Tibial artery (tissue), 4 donors: Measurements from ENCODE around the gene C12orf57.

ENCODE experiments used
- DNase-seq, 2 donors: peaks; one replicate each; pipeline ENCODE4 v3.0.0-alpha.2; 2019
- H3K27ac ChIP-seq, 2 donors: fragments of 200-600 bp; sonication (generic) in 1 of 2; 1 replicate in 1 of 2; 2 replicates in 1 of 2; pipeline ENCODE4 v1.5.1; 2018 to 2019; ENCODE audit warnings: mild to moderate bottlenecking in 1 of 2
- H3K27me3 ChIP-seq, 2 donors: fragments of 200-600 bp; sonication (generic) in 1 of 2; one replicate each; pipeline versions ENCODE4 v1.5.1 to v1.6.0; 2016 to 2019
- H3K36me3 ChIP-seq, 3 donors: fragments of 200-600 bp; sonication (generic) in 2 of 3; one replicate each; pipeline ENCODE4 v1.5.1; 2016 to 2019; ENCODE audit warnings: mild to moderate bottlenecking in 2 of 3
- H3K4me1 ChIP-seq, 4 donors: fragments of 200-600 bp; sonication (generic) in 2 of 4; 1 replicate in 3 of 4; 2 replicates in 1 of 4; pipeline ENCODE4 v1.5.1; 2016 to 2019
- H3K4me3 ChIP-seq, 2 donors: fragments of 200-600 bp; sonication (generic) in 1 of 2; 1 replicate in 1 of 2; 2 replicates in 1 of 2; pipeline ENCODE4 v1.5.1; 2018 to 2019; ENCODE audit warnings: mild to moderate bottlenecking in 2 of 2
- H3K9me3 ChIP-seq, 3 donors: fragments of 200-600 bp; sonication (generic) in 1 of 3; one replicate each; pipeline ENCODE4 v1.5.1; 2016 to 2019
- CTCF ChIP-seq, 2 experiments: fragments of 200-600 bp in 1 of 2; fragments of 450-650 bp in 1 of 2; IDR thresholded peaks; one replicate each; pipeline ENCODE4 v1.5.1; 2017 to 2019; ENCODE audit warnings: antibody characterized with exemption in 2 of 2, mild to moderate bottlenecking in 1 of 2, moderate library complexity in 1 of 2
- intact Hi-C: fragments of 100-400 bp; cut with DNase I; formaldehyde crosslinking; loops from one replicate; pipeline ENCODE4 v1.15.0; 2023; ENCODE audit warnings: low total_unique reads

The C12orf57 gene

GRCh38 chr12:6979021-6979420, 35.2 kb downstream of the C12orf57 start:
- TF ChIP-seq CTCF (IDR thresholded peaks at IDR 0.05), result no peak
- Histone ChIP-seq H3K9me3 (no peaks in the 10 kb centered on the region), H3K36me3 (peaks cover 66 to 93% (median 92%) of the 10 kb centered on the region in 3 donors), H3K4me3 (no peak overlapping the region), H3K27ac (no peak overlapping the region), H3K27me3 (no peaks in the 10 kb centered on the region), H3K4me1 (no peaks in the 10 kb centered on the region)
- no peak for DNase-seq
- intact Hi-C loops, result no loop called here

GRCh38 chr12:6979453-6979852, 35.6 kb downstream of the C12orf57 start:
- no peaks in the 10 kb centered on the region for H3K9me3 ChIP-seq
- H3K27ac ChIP-seq, result no peak overlapping the region
- no peak for DNase-seq
- peaks cover 62 to 90% (median 88%) of the 10 kb centered on the region in 3 donors for H3K36me3 ChIP-seq
- H3K4me3 ChIP-seq, result no peak overlapping the region
- H3K4me1 ChIP-seq, result no peaks in the 10 kb centered on the region
- H3K27me3 ChIP-seq, result no peaks in the 10 kb centered on the region
- intact Hi-C loops, result no loop called here
- TF ChIP-seq CTCF (IDR thresholded peaks at IDR 0.05), result no peak

- no peaks in the 10 kb centered on the region for H3K27me3 ChIP-seq
- peaks cover 56 to 88% (median 82%) of the 10 kb centered on the region in 3 donors for H3K36me3 ChIP-seq
Measured at GRCh38 chr12:6980075-6980474, 36.3 kb downstream of the C12orf57 start.

DNA sequence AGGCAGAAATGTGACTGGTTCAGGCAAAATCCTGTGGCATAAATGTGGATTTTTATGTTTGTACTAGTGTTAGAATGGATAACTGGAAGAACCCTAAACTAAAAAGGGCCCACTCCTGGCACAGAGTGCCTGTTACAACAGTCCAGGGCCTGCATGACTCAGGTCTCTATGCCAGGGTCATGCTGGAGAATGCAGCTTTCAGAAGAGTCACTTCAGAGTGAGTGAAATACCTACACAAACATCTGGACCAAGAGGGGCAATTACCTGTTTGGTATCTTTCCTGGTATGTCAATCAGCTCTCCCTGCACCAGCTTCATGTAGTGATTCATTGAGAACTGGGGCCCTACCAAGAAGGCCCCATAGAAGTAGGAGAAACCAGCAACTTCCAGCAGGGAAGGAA, 36.9 kb downstream of the C12orf57 start:
- Histone ChIP-seq H3K4me3 (no peak overlapping the region), H3K36me3 (peaks cover 51 to 87% (median 75%) of the 10 kb centered on the region in 3 donors), H3K4me1 (no peaks in the 10 kb centered on the region), H3K27ac (no peak overlapping the region), H3K9me3 (no peaks in the 10 kb centered on the region), H3K27me3 (no peaks in the 10 kb centered on the region)
- DNase-seq, result no peak
- intact Hi-C loops, result no loop called here
- TF ChIP-seq CTCF (IDR thresholded peaks at IDR 0.05), result no peak

More at GRCh38 chr12:6980075-6980474, 36.3 kb downstream of the C12orf57 start:
- H3K4me3 ChIP-seq, result no peak overlapping the region
- no peak for DNase-seq
- H3K9me3 ChIP-seq, result no peaks in the 10 kb centered on the region
- no peak for TF ChIP-seq CTCF (IDR thresholded peaks at IDR 0.05)
- intact Hi-C loops, result no loop called here
- no peaks in the 10 kb centered on the region for H3K4me1 ChIP-seq
- no peak overlapping the region for H3K27ac ChIP-seq

GRCh38 chr12:6981152-6982052, 37.6 kb downstream of the C12orf57 start:
- no peak for DNase-seq
- peaks cover 44 to 87% (median 68%) of the 10 kb centered on the region in 3 donors for H3K36me3 ChIP-seq
- no peak overlapping the region for H3K27ac ChIP-seq
- H3K4me1 ChIP-seq, result no peaks in the 10 kb centered on the region
- H3K9me3 ChIP-seq, result no peaks in the 10 kb centered on the region
- H3K4me3 ChIP-seq, result no peak overlapping the region
- H3K27me3 ChIP-seq, result no peaks in the 10 kb centered on the region
- intact Hi-C loops, result no loop called here
- TF ChIP-seq CTCF (IDR thresholded peaks at IDR 0.05), result no peak
